B cell (primary cell): ENCODE measurements around the gene LGI4. TPM values are rescaled to one million over a fixed set of nuclear protein-coding genes. Genes with fewer than 3 reads are reported as not detected.

Experiments
- ATAC-seq: fragments of 200-7000 bp; cut with Tn5 transposase; one replicate; pipeline ENCODE4 v1.10.0; 2021; ENCODE audit warnings: low read depth, mild to moderate bottlenecking, moderate number of reproducible peaks, moderate library complexity
- CTCF ChIA-PET: fragments of 350-600 bp; sonication (Branson Sonifier 250); formaldehyde crosslinking; loops from one replicate; lab custom pipeline; 2021; ENCODE audit warnings: antibody characterized with exemption, inconsistent platforms; lab: Charles Lee
- POLR2A ChIA-PET: fragments of 350-600 bp; sonication (Branson Sonifier 250); formaldehyde crosslinking; loops from one replicate; lab custom pipeline; 2021; ENCODE audit warnings: antibody characterized with exemption; lab: Charles Lee
- DNase-seq: peaks from one replicate; pipeline ENCODE4 v3.0.0; 2013
- H2AFZ ChIP-seq: 2 replicates; pipeline ENCODE4 v1.6.1; 2012; ENCODE audit warnings: mild to moderate bottlenecking, low read depth, low read length; ENCODE audit not compliant: insufficient read depth, poor library complexity, severe bottlenecking
- H3K27ac ChIP-seq, 2 donors: 1 replicate in 1 of 2; 2 replicates in 1 of 2; pipeline ENCODE4 v1.5.1; 2012 to 2013; ENCODE audit warnings: low read length in 2 of 2, mild to moderate bottlenecking in 2 of 2, moderate library complexity in 1 of 2
- H3K27me3 ChIP-seq, 4 experiments: fragments of 200-600 bp in 1 of 4; sonication (generic) in 1 of 4; replicated peaks in 1 of 4; 1 replicate in 2 of 4; 2 replicates in 2 of 4; pipeline versions ENCODE4 v1.6.1 to v1.7.0; 2013 to 2016; ENCODE audit warnings: low read length in 3 of 4, mild to moderate bottlenecking in 2 of 4, mixed read lengths in 1 of 4, moderate library complexity in 1 of 4; ENCODE audit not compliant: insufficient read depth in 4 of 4, control insufficient read depth in 3 of 4; ENCODE audit errors: control extremely low read depth in 1 of 4
- H3K36me3 ChIP-seq, 2 experiments: replicated peaks in 1 of 2; 1 replicate in 1 of 2; 2 replicates in 1 of 2; pipeline versions ENCODE4 v1.6.1 to v1.7.1; 2013; ENCODE audit warnings: low read length in 1 of 2; ENCODE audit not compliant: insufficient read depth in 2 of 2, control insufficient read depth in 1 of 2; ENCODE audit errors: control extremely low read depth in 1 of 2, extremely low read depth in 1 of 2
- H3K4me1 ChIP-seq, 2 donors: fragments of 200-600 bp in 1 of 2; sonication (generic) in 1 of 2; 1 replicate in 1 of 2; 2 replicates in 1 of 2; pipeline versions ENCODE4 v1.5.1 to v1.6.1; 2013 to 2017; ENCODE audit warnings: low read length in 2 of 2; ENCODE audit not compliant: control insufficient read depth in 2 of 2, insufficient read depth in 2 of 2
- H3K4me2 ChIP-seq: replicated peaks from 2 replicates; pipeline ENCODE3; 2012; ENCODE audit warnings: mild to moderate bottlenecking, low read depth, low read length; ENCODE audit not compliant: poor library complexity, severe bottlenecking
- H3K4me3 ChIP-seq, 5 experiments: fragments of 200-600 bp in 1 of 5; sonication (generic) in 1 of 5; 1 replicate in 3 of 5; 2 replicates in 2 of 5; pipeline versions ENCODE4 v1.5.1 to v1.7.0; 2011 to 2016; ENCODE audit warnings: low read length in 4 of 5, mild to moderate bottlenecking in 4 of 5, low read depth in 2 of 5, control low read depth in 1 of 5, moderate library complexity in 1 of 5; ENCODE audit not compliant: insufficient read depth in 1 of 5; ENCODE audit errors: control extremely low read depth in 1 of 5, extremely low read depth in 1 of 5
- H3K79me2 ChIP-seq: fragments of 200-600 bp; sonication (generic); one replicate; pipeline ENCODE4 v1.6.0; 2016; ENCODE audit warnings: low read length; ENCODE audit not compliant: control insufficient read depth, insufficient read depth
- H3K9ac ChIP-seq: fragments of 200-600 bp; sonication (generic); 2 replicates; pipeline ENCODE4 v1.6.1; 2017; ENCODE audit warnings: mild to moderate bottlenecking, low read length, moderate library complexity
- H3K9me3 ChIP-seq, 3 donors: one replicate each; pipeline versions ENCODE4 v1.6.1 to v1.7.1; 2013; ENCODE audit warnings: low read length in 2 of 3; ENCODE audit not compliant: control insufficient read depth in 2 of 3, insufficient read depth in 1 of 3; ENCODE audit errors: control extremely low read depth in 1 of 3
- H4K20me1 ChIP-seq: 2 replicates; pipeline ENCODE4 v1.6.0; 2012; ENCODE audit warnings: mild to moderate bottlenecking, low read length; ENCODE audit not compliant: insufficient read depth, control insufficient read depth, poor library complexity, severe bottlenecking
- H3K27ac Mint-ChIP-seq: one replicate; pipeline ENCODE4 v1.8.0; 2021; ENCODE audit warnings: mixed read lengths
- H3K27me3 Mint-ChIP-seq: one replicate; pipeline ENCODE4 v1.8.0; 2021; ENCODE audit warnings: mixed read lengths
- H3K4me1 Mint-ChIP-seq: one replicate; pipeline ENCODE4 v1.8.0; 2021; ENCODE audit warnings: mixed read lengths
- H3K4me3 Mint-ChIP-seq: one replicate; pipeline ENCODE4 v1.8.0; 2021; ENCODE audit warnings: mixed read lengths
- H3K9me3 Mint-ChIP-seq: one replicate; pipeline ENCODE4 v1.8.0; 2022; ENCODE audit warnings: mixed read lengths; ENCODE audit not compliant: insufficient read depth
- EZH2 ChIP-seq: IDR thresholded peaks from 2 replicates; pipeline ENCODE4 v1.6.1; 2012; ENCODE audit warnings: borderline replicate concordance, low read depth, mild to moderate bottlenecking, moderate library complexity, low read length; ENCODE audit not compliant: insufficient read depth, poor library complexity, severe bottlenecking
- WGBS: methylation state at CpG from one replicate; pipeline ENCODE4 v1.1.5; 2013; ENCODE audit warnings: missing lambda C conversion rate; ENCODE audit not compliant: insufficient coverage; 5-methylcytosine and 5-hydroxymethylcytosine counted together
- intact Hi-C: fragments of 100-400 bp; cut with micrococcal nuclease; formaldehyde crosslinking; loops from one replicate; pipeline ENCODE4 v1.10.0; 2022
- polyA plus RNA-seq: library from polyadenylated mRNA; depleted of rRNA; stranded (reverse); fragments of >200 nt; gene quantifications from 2 replicates; pipeline ENCODE4 v1.2.3, GENCODE V29; 2012
- total RNA-seq, 2 donors: library from RNA; stranded (reverse); fragments of 120-200 nt in 1 of 2; gene quantifications; 1 replicate in 1 of 2; 2 replicates in 1 of 2; pipeline versions ENCODE4 v1.2.3 to v1.2.4, GENCODE V29; 2013 to 2022
- TF ChIP-seq, protein P1 (sequence below): fragments of 200-600 bp; IDR thresholded peaks from one replicate; pipeline ENCODE4 v1.8.0; 2022; ENCODE audit warnings: antibody characterized with exemption, mild to moderate bottlenecking

The LGI4 gene
- total and polyA plus RNA-seq, 2 donors (not counting 1 experiment from before 2014, with no cell fraction given) = 0.40 to 0.59 TPM

DNA sequence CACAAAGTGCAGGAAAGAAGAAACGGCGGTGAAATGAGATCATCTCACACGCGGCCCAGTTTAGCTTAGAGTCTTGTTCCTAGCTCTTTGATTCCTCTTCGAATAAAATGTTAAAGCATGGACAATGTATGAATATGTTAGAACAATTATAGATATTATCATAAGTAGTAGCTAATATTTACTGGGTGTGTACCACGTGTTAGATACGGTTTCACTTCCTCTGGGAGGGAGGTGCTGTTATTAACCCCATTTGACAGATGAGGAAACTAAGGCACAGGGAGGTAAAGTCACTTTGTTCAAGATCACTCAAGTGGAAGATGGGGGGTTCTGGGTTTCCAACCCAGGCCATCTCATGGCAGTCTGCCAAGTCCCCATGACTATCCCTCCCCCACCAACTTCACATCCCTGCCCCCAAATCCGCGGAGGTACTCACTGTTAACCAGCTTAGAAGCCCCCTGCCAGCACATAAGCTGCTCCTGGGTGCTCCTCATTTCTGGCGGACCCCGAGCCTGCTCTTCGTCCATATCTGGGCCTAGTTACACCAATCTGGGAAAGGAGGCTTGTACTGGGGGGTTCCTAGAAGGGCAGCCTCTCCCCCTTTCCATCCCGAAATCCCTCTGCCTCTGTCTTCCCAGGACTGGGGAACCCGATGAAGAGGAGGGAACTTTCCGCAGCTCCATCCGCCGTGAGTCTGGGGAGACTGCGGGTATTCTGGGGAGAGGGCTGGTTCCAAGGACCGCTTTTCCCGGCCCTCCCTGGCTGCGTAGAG is 7.2 kb upstream of the LGI4 start:
- CTCF ChIA-PET = interaction anchor here (0.6 to 7.0 kb wide), 30 partner anchors 10 to 327 kb away, joined by 3 to 77 read pairs (median 5); partner anchors contain the start of gene FXYD5
- Histone ChIP-seq H3K36me3 (no peaks in the 10 kb centered on the region), H3K4me1 (peaks cover 25 to 46% of the 10 kb centered on the region in 2 donors), H3K9ac (peak overlapping the region; percentile 65), H3K27ac (no peak overlapping the region), H2AFZ (peak overlapping the region; percentile 58), H3K4me2 (peak overlapping the region; percentile 96), H3K27me3 (peaks cover 0 to 13% (median 3%) of the 10 kb centered on the region in 4 experiments), H4K20me1 (no peaks in the 10 kb centered on the region), H3K9me3 (no peaks in the 10 kb centered on the region), H3K4me3 (peak overlapping the region in 4 of 5 experiments; percentile 43 to 58 (median 52)), H3K79me2 (no peaks in the 10 kb centered on the region)
- TF ChIP-seq, protein P1, sequence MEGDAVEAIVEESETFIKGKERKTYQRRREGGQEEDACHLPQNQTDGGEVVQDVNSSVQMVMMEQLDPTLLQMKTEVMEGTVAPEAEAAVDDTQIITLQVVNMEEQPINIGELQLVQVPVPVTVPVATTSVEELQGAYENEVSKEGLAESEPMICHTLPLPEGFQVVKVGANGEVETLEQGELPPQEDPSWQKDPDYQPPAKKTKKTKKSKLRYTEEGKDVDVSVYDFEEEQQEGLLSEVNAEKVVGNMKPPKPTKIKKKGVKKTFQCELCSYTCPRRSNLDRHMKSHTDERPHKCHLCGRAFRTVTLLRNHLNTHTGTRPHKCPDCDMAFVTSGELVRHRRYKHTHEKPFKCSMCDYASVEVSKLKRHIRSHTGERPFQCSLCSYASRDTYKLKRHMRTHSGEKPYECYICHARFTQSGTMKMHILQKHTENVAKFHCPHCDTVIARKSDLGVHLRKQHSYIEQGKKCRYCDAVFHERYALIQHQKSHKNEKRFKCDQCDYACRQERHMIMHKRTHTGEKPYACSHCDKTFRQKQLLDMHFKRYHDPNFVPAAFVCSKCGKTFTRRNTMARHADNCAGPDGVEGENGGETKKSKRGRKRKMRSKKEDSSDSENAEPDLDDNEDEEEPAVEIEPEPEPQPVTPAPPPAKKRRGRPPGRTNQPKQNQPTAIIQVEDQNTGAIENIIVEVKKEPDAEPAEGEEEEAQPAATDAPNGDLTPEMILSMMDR = no peak
- no peak for TF ChIP-seq EZH2
- DNase-seq (peak; percentile 62), ATAC-seq (peak; percentile 2)
- Mint-ChIP-seq H3K4me1 (peaks cover 44% of the 10 kb centered on the region), H3K27me3 (peaks cover 14% of the 10 kb centered on the region), H3K9me3 (no peaks in the 10 kb centered on the region), H3K27ac (peak overlapping the region; percentile 88), H3K4me3 (peak overlapping the region; percentile 92)
- POLR2A ChIA-PET = interaction anchor here (0.6 to 2.0 kb wide), 8 partner anchors 12 to 189 kb away, joined by 3 to 11 read pairs (median 5); partner anchors contain the start of gene FXYD5
- 7% methylated on average over 3 of the region's 21 CpGs for WGBS
- intact Hi-C loops = loop anchor here (1.0 to 10.0 kb wide), 8 partner anchors 17 to 353 kb away; partner anchors contain the start of genes CD22, FXYD3 and KRTDAP
